B cell (primary cell): ENCODE data around the gene KLHL17.

Experiments
- EZH2 ChIP-seq: IDR thresholded peaks from 2 replicates; pipeline ENCODE4 v1.6.1; 2012; ENCODE audit warnings: borderline replicate concordance, low read depth, mild to moderate bottlenecking, moderate library complexity, low read length; ENCODE audit not compliant: insufficient read depth, poor library complexity, severe bottlenecking
- TF ChIP-seq, protein P1 (sequence below): fragments of 200-600 bp; IDR thresholded peaks from one replicate; pipeline ENCODE4 v1.8.0; 2022; ENCODE audit warnings: antibody characterized with exemption, mild to moderate bottlenecking

DNA sequence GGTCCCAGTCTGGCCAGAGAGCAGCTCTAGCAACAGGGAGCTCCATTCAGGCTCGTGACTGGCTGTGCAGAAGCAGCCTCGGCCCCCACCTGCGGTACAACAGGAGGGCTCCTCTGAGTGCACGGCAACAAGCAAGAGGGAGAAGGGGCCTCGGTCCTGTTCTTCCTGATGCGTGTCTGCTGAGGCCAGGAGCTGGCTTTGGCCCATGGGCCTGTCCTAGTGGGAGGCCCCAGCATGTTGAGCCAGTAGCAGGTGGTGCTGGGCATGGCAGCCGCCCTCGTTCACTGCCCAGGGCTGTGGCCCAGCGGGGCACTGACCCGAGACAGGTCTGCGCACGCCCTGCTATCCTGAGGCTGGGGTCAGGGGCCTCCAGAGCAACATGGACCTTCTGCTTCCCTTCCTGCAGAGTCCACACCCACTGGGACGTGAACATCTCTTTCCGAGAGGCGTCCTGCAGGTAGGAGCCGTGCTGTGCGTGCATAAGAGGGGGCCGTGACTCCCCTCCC is 29.7 kb upstream of the KLHL17 start:
- TF ChIP-seq, protein P1, sequence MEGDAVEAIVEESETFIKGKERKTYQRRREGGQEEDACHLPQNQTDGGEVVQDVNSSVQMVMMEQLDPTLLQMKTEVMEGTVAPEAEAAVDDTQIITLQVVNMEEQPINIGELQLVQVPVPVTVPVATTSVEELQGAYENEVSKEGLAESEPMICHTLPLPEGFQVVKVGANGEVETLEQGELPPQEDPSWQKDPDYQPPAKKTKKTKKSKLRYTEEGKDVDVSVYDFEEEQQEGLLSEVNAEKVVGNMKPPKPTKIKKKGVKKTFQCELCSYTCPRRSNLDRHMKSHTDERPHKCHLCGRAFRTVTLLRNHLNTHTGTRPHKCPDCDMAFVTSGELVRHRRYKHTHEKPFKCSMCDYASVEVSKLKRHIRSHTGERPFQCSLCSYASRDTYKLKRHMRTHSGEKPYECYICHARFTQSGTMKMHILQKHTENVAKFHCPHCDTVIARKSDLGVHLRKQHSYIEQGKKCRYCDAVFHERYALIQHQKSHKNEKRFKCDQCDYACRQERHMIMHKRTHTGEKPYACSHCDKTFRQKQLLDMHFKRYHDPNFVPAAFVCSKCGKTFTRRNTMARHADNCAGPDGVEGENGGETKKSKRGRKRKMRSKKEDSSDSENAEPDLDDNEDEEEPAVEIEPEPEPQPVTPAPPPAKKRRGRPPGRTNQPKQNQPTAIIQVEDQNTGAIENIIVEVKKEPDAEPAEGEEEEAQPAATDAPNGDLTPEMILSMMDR, result no peak
- TF ChIP-seq EZH2, result no peak
